ENCODE results near the gene PJVK.
"Not testable (repeated sequence)": the region's sequence is repeated elsewhere in the genome, so short reads cannot be mapped to it uniquely, and the experiment has no call there.

PJVK gene, protein sequence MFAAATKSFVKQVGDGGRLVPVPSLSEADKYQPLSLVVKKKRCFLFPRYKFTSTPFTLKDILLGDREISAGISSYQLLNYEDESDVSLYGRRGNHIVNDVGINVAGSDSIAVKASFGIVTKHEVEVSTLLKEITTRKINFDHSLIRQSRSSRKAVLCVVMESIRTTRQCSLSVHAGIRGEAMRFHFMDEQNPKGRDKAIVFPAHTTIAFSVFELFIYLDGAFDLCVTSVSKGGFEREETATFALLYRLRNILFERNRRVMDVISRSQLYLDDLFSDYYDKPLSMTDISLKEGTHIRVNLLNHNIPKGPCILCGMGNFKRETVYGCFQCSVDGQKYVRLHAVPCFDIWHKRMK

DNA sequence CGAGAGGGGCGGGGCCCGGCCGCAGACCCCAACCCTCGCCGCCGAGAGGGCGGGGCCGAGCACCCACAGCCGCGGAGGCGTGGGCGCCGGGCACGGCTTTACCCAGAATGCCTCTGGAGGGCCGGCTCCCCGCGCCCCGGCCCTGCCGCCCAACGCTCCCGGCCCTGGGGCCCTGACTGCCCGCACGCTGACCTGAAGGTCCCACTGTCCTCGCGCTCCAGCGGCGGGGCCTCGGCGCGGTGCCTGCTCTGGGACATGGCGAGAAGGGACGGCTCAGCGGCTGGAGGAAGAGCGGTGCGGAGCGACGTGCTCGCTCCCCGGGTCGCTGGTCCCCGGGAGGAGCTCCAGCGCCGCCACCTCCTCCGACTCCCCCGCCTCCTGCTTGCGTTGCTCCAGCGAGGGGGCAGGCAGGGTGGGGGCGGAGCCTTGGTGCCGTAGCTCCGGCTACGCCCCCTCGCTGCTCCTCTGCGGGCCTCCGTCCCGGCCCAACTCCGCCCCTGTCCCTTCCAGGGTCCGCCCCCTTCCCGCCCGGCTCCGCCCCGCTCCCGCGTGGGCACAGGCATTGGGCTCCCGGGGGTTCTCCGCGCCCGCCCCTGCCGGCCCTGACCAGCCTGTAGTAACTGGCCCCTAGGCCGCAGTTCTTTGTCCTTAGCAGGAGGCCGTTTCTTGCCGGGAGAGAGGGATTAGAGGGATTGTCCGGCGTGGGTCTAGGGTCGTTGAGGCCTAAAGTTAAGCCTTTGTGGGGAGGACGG lies at the start of gene PJVK, which contains the start of gene PRKRA:
Gene PJVK (plus strand): TSS at position 605 of the 752 bp plus-strand sequence. CDS start 2,032 bp downstream, outside the sequence.
Gene PRKRA (minus strand): TSS at position 402 of the 752 bp plus-strand sequence. CDS start 145 bp downstream, at position 257.
- DNase-seq (ENCODE audit: low spot score), result peak; percentile 96

DNA sequence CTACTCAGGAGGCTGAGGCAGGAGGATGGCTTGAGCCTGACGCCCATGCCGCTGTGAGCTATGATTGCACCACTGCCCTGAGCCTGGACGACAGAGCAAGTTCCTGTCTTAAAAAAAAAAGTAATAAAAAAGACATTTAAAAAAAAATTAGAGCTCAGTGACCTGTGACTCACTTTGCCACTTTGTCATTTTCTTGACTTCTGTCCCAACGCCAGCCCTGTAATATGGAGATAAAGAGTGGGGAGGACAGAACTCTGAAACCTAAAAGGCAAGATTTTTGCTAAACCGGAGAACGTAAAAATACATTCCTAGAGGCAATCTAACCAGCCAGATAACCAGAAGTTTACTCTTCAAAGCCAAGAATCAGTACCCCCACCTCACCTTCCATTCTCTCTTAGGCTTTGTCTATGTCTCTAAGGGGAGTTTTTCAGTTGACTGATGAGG lies 49.2 kb upstream of the PJVK start:
- DNase-seq (ENCODE audit: low spot score), result no peak

DNA sequence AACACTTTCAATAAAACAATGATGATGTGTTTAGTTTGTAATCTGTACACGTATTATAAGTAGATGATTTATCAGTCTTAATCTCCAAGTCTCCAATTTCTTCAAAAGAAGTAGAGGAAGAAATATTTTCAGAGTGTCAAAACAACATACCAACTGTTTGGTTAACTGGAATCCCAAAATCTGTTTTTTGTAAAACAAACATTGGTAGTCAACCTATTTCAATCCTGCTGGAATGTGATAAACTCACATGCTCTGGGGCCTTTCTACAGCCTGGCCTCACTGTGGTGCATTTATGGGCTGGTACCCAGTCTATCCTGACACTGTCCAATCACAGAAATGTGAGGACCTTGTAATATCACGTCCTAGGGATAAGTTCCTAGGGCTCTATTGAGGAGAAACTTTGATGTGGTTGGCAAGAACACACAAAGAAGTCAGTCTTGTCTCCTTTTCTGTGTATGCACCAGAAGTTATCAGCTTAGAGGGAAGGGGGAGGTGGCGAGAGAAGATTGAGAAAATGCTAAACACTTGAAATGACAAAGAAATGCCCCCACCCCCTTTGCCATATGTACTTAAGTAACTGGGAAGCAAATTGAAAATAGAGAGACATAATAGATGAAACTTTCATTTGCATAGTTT lies 47.4 kb upstream of the PJVK start:
- no peak for DNase-seq (ENCODE audit: low spot score)

DNA sequence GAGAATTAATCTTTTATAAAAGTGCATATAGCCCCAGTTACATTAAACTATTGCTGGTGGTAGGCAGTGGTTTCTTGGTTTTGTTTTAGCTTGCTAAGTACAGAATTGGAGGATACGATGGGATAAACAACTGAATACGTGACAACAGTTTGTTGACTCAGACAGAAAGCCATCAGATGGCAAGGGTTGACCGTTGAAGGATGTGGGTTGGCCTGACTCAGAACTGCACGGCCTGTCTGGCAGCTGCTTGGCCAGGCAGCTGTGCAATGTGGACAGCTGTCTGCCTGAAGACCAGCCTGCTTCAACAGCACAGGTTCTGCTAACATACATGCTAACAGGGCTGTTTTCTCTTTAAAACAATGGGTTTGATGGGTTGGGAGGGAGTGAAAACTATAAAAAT lies 46.8 kb upstream of the PJVK start:
- DNase-seq (ENCODE audit: low spot score), result no peak

DNA sequence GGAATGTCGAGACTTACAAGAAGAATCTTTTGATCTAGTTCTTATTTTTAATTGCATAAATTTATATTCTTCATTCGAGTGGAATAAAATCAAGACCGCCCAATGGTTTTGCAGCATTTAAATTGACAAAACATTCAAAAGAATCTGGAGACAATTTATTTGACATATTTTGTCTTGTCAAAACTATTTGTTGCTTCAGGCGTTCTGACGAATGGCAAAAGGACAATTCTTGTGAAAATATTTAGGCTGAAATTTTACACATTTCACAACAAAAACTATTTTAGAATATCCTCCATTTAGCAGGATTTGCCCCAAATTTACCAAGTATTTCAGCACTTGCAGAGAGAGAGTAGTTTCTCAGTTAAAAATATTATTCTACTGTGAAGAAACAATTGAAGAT lies 41.9 kb upstream of the PJVK start:
- DNase-seq (ENCODE audit: low spot score), result no peak

DNA sequence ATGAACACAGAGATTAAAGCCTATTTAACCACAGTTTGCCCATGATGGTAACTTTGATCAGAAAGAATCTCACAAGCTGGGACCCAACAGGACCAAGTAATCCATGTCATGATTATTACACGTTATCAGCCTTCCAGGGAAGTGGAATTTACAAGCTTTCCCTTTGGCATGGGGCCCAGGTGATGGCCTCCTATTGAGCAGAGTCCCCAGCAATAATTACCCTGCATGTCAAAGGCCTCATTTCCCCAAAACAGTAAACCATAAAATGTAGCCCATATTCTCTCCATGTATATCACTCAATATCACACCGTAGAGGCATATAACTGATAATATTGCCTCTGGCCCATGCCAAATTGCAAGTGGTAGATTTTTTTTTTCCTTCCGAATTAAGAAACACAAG lies 39.1 kb upstream of the PJVK start:
- DNase-seq (ENCODE audit: low spot score), result peak; percentile 32

DNA sequence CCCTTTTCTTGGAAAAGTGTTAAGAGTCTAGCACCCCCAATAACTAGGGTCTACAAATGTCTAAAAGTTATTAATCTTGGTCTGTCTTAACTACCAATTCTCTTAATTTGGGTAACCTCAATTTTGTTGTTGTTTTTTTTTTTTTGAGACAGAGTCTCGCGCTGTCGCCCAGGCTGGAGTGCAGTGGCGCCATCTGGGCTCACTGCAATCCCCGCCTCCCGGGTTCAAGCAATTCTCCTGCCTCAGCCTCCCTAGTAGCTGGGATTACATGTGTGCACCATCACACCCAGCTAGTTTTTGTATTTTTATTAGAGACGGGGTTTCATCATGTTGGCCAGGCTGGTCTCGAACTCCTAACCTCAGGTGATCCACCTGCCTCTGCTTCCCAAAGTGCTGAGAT lies 38.7 kb upstream of the PJVK start:
- not testable (repeated sequence) for DNase-seq (ENCODE audit: low spot score)

DNA sequence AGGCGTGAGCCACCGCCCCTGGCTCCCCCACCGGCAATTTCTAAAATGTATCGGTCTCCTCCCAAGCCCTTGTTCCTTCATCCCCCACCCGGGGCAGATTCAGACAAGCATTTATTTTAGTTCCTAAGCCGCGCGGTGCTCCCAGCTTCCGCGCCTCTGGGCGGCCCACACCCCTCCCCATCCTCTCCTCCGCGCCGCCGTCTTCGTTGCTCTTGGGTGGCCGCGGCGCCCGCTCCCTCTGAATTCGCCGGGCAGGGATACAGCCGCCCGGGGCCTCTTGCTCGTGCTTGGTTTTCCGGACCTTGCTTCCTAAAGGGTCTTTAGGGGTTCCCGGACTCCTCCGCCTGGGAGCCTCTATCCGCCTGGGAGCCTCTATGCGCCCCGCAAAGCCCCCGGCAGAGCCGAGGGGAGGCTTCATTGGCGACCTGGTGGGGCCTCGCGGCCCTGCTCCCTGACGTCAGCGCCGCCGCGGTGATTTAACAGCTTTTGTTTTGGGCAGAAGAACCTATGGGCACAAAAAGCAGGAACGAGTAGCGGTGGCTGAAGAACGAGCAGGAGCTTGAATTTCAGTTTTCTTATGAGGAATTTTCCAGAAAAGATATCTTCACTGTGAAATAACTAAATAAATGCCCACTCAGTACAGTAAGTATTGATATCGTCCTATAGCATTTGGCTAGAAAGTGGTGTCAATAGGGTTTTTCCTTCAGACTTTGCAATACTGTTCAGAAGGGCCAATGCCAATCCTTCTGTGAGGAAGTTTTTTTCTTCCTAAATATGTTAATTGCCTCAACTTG lies 37.5 kb upstream of the PJVK start:
- peak; percentile 73 for DNase-seq (ENCODE audit: low spot score)

DNA sequence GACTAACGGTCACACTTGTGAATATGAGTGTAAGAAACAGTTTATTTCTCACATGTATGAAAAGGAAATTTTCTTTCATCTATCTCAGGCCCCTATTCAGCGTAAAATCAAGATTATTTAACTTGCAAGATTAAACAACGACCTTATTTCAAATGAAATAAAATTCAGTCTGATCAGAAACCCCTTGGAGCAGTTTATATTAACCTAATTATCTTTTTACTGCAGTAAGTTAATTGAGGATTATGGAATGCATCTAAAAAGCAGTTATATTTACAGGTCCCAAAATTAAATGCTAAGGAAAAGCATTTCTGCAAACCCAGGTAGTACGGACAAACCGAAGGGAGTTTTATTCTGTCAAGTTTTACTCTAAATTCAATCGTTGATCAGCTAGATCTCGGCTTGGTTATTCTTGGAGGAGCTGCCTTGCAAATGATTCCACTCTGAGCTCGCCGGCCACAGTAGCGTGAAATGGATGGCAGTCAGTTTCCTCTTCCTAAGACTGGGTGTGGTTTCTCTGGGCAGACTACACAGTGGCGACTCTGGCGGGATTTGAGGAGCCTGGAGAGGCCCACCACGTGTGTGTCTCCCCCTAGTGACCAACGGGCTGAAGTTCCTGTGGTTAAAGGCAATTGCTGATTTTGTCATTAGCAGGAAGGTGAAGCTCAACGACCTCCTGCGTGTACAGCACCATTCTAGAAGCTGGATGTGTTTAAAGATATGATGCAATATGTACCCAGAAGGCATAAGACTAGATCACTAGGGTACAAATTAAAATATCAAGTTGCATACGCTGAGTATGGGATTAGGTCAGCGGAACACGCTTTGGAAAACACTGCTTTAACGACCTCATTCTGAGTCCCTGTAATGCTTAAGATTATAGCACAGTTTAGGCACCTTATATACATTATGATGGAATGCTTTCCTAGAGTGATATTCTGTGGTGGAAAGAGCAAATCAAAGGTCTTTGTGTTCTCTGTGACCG lies 36.6 kb upstream of the PJVK start:
- DNase-seq (ENCODE audit: low spot score), result peak; percentile 92

DNA sequence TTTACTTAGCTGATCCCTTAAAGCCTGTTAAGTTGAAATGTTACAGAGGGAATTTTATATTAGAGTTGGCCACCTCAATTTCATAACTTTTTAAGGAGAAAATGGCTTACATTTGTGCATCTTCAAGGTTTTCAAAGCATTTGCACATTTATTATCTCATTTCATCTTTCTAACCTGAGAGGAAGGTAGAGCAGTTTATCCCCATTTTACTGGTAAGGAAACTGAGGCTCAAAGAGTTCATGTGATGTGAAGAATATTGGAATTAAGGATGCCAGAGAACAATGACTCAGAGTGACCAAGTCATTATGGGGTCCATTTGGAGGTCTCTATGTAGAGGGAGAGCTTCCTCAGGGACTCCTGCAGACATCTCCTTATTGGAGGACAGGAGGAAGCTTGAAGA lies 35.2 kb upstream of the PJVK start:
- no peak for DNase-seq (ENCODE audit: low spot score)

DNA sequence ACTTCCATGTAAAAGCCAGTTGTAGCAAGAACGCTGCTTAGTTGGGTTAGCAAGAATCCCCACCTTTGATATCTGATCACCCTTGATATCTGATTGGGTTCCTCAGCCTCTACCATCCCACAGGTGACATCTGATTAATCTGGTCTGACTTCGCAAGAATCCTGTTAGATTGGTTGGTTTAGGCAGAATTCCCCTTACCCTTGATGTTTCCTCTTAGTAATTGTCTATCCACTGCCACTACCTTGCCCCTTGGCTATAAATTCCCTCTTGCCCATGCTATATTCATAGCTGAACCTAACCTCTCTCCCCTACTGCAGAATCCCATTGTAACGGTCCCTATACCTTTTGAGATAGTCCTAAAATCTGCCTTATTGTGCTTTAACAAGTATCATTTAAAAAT lies 33.3 kb upstream of the PJVK start:
- DNase-seq (ENCODE audit: low spot score), result no peak

DNA sequence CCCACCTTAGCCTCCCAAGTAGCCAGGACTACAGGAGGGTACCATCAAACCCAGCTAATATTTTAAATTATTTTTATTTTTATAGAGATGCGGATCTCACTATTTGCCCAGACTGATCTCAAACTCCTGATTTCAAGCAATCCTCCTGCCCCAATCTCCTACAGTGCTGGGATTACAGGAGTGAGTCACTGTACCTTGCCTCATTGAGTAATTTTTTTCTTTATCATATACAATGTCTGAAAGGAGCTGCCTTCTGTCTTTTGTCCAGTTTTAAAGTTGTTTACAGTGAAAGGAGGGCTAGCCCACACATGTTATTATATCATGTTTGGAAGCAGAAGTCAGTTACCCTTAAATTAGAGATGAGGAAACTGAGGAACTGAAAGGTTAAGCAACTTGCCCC lies 32.8 kb upstream of the PJVK start:
- DNase-seq (ENCODE audit: low spot score), result no peak

DNA sequence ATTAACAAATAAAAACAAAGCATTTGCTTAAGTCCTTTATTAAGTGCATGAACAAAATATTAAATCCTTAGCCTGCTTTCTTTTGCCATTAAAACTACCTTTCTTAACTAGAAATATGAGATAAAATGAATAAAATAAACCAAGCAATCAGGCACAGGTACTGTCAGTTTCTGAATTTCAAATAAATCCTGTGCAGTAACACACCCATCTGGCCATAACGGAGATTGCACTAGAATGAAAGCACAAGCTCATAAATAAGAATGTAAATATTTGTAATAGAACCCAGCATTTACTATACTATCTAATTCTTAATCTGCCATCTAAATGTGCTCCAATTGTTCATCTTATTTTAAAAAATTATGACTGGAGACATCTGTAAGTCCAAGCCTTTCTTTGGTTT lies 32.1 kb upstream of the PJVK start:
- no peak for DNase-seq (ENCODE audit: low spot score)

DNA sequence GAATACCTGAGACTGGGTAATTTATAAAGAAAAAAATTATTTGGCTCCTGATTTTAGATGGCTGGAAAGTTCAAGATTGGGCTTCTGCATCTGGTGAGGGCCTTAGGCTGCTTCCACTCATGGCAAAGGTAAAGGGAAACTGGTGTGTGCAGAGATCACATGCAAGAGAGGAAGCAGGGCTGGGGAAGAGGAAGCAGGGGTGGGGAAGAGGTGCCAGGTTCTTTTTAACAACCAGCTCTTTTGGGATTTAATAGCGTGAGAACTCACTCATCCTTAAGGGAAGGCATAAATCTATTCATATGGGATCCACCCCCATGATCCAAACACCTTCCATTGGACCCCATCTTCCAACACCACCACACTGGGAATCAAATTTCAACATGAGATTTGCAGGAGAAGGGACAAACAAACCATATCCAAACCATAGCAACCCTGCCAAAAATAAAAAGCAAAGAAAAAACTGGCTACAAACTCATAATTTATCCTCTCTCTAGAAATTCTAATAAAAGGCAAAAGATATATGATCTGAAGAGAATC lies 30.6 kb upstream of the PJVK start:
- no peak for DNase-seq (ENCODE audit: low spot score)

DNA sequence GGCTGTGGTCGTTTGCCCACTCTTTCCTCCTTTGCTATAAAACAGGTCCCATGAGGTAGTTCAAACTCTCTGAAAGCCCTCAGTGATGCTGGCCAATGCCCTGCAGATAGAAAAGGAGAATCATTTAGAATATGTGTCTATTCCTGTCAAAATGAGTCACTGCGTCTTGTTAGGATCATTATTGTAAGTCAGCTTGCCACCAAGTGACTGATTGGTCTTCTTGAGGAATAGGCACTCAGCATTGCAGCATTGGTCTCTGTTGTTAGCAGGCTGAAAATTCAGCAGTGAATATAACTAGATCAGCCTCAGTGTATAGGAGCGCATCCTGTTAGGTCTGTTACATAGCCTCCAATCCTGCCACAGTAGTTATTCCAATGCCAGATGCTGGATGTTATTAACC lies 29.1 kb upstream of the PJVK start:
- no peak for DNase-seq (ENCODE audit: low spot score)

DNA sequence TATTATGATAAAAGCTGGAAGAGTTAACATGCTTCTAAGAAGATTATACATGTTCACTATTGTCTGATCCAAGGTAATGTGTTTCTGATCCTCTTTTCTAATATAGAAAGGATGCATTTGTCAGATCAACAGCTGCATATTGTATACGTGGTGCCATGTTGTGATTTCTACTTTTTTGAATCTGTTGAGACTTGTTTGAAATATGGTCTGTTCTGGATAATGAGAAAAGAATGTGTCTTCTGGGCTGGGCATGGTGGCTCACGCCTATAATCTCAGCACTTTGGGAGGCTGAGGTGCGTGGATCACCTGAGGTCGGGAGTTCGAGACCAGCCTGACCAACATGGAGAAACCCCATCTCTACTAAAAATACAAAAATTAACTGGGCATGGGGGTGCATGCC lies 27.4 kb upstream of the PJVK start:
- not testable (repeated sequence) for DNase-seq (ENCODE audit: low spot score)

DNA sequence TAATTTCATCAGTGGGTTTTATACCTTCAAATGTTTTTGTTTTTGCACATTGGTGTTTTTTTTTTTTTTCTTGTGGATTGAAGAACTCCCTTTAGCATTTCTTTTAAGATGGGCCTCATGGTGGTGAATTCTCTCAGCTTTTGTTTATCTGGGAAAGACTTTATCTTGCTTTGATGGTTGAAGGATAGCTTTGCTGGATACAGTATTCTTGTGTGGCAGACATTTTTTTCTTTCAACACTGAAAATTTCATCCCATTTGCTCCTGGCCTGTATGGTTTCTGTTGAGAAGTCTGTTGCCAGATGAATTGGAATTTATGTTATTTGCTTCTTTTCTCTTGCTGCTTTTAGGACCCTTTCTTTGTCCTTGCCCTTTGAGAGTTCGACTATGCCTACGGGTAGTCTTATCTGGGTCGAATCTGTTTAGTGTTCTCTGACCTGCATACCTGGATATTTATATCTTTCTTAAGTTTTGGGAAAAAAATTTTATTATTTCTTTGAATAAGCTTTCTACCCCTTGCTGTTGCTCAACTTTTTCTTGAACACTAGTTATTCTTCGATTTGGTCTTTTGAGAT lies 25.8 kb upstream of the PJVK start:
- no peak for DNase-seq (ENCODE audit: low spot score)

DNA sequence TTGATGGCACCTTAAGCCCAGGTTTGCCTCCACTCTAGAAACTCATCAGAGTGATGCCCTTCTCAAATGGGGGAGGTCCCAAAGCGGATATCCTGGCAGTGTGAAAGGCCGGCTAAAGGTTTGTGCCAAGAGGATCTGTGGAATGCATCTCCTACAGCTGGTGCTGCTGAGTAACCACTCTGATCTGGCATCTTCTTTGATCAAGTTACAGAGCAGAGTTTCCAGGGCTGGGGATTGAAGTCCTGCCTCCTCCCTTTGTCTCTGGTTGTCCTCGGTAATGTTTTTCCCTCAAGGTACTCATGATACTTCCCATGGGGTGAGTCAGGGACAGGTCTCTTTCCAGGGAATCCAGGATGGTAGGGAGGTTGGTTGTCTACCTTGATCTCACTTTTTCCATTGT lies 24.8 kb upstream of the PJVK start:
- no peak for DNase-seq (ENCODE audit: low spot score)

DNA sequence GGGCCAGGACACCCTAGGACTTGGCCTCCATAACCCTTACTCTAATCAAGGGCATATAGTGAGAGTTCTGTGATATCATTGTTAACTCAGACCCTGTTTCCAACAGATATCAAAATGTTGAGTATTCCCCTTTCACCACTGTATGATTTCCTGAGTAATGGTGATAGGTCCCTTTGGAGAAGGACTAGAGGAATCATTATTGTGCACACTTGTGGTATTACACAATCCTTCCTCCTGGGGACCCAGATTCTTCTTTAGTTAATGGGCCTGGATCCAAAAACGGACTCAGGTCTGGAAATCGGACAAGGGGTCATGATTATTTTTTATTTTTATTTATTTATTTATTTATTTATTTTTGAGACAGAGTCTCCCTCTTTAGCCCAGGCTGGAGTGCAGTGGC lies 23.7 kb upstream of the PJVK start:
- no peak for DNase-seq (ENCODE audit: low spot score)

DNA sequence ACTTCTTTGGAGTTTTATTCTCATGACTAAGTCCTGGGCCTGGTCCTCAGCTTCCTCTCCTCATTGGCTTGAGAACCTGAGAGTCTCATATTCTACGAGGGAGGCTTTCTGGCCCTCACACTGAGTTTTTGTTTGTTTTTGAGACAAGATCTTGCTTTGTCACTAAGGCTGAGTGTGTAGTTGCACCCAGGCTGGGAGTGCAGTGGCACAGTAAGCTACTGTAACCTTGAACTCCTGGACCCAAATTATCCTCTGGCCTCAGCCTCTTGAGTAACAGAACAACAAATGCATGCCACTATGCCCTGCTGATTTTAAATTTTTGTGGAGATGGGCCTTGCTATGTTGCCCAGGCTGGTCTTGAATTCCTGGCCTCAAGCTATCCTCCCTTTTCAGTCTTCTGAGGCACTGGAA lies 22.8 kb upstream of the PJVK start:
- no peak for DNase-seq (ENCODE audit: low spot score)

Data from LoVo (cell line).